HG02943 (cell line): ENCODE results near the gene MYO19.
"Not testable (repeated sequence)": the region's sequence is repeated elsewhere in the genome, so short reads cannot be mapped to it uniquely, and the experiment has no call there.

ENCODE experiments used
- ATAC-seq: cut with Tn5 transposase; IDR thresholded peaks from one replicate; pipeline ENCODE4 v1.9.1; 2021; ENCODE audit warnings: mild to moderate bottlenecking, low read depth, moderate library complexity; ENCODE audit not compliant: unreplicated experiment

The MYO19 gene

GRCh38 chr17:36532435-36532975 lies 2.2 kb downstream of the MYO19 start:
- no peak for ATAC-seq

- ATAC-seq, result no peak
Measured at GRCh38 chr17:36529121-36529520, 5.5 kb downstream of the MYO19 start.

- no peak for ATAC-seq
Measured at GRCh38 chr17:36527621-36528250, 6.9 kb downstream of the MYO19 start.

- no peak for ATAC-seq
Measured at GRCh38 chr17:36525888-36526287, 8.8 kb downstream of the MYO19 start.

GRCh38 chr17:36525113-36525512 lies 9.6 kb downstream of the MYO19 start:
- no peak for ATAC-seq

- ATAC-seq, result no peak
Measured at GRCh38 chr17:36524428-36524876, 10.2 kb downstream of the MYO19 start.

GRCh38 chr17:36523113-36523512 lies 11.6 kb downstream of the MYO19 start:
- no peak for ATAC-seq

- no peak for ATAC-seq
Measured at GRCh38 chr17:36515837-36516236, 18.8 kb downstream of the MYO19 start.

- ATAC-seq, result no peak
Measured at GRCh38 chr17:36514856-36515255, 19.8 kb downstream of the MYO19 start.

GRCh38 chr17:36512641-36513040 lies 22.0 kb downstream of the MYO19 start:
- no peak for ATAC-seq

GRCh38 chr17:36511216-36511615 lies 23.5 kb downstream of the MYO19 start:
- ATAC-seq, result no peak

- ATAC-seq, result no peak
Measured at GRCh38 chr17:36510636-36511035, 24.0 kb downstream of the MYO19 start.

GRCh38 chr17:36509272-36509985 lies 25.2 kb downstream of the MYO19 start:
- ATAC-seq, result no peak

- ATAC-seq, result not testable (repeated sequence)
Measured at GRCh38 chr17:36508439-36508838, 26.2 kb downstream of the MYO19 start.

GRCh38 chr17:36507266-36507665 lies 27.4 kb downstream of the MYO19 start:
- no peak for ATAC-seq

GRCh38 chr17:36506831-36507230 lies 27.8 kb downstream of the MYO19 start:
- ATAC-seq, result no peak

- no peak for ATAC-seq
Measured at GRCh38 chr17:36506249-36506826, 28.3 kb downstream of the MYO19 start.

- ATAC-seq, result no peak
Measured at GRCh38 chr17:36505171-36505570, 29.5 kb downstream of the MYO19 start.

GRCh38 chr17:36504156-36504545 lies 30.5 kb downstream of the MYO19 start:
- no peak for ATAC-seq

- no peak for ATAC-seq
Measured at GRCh38 chr17:36503456-36504155, 31.1 kb downstream of the MYO19 start.

- ATAC-seq, result no peak
Measured at GRCh38 chr17:36501963-36502362, 32.7 kb downstream of the MYO19 start.
